SJSA1 (cell line): ENCODE measurements around the gene ISM1. TPM values are rescaled to one million over a fixed set of nuclear protein-coding genes. Genes with fewer than 3 reads are reported as not detected.
"Not testable (repeated sequence)": the region's sequence is repeated elsewhere in the genome, so short reads cannot be mapped to it uniquely, and the experiment has no call there.

Experiments
- DNase-seq, 2 experiments: peaks; one replicate each; pipeline ENCODE4 v3.0.0-alpha.2; 2015 to 2020; ENCODE audit warnings: low spot score in 2 of 2, low read depth in 1 of 2
- H3K27ac ChIP-seq: fragments of 250-450 bp; sonication (Bioruptor Pico); 2 replicates; pipeline ENCODE4 v1.5.1; 2020; ENCODE audit warnings: mild to moderate bottlenecking, moderate library complexity
- H3K27me3 ChIP-seq: fragments of 250-450 bp; sonication (Bioruptor Pico); replicated peaks from 2 replicates; pipeline ENCODE4 v1.5.1; 2020; ENCODE audit warnings: mild to moderate bottlenecking, moderate library complexity
- H3K36me3 ChIP-seq: fragments of 250-450 bp; sonication (Bioruptor Pico); 2 replicates; pipeline ENCODE4 v1.5.1; 2020; ENCODE audit warnings: mild to moderate bottlenecking
- H3K4me1 ChIP-seq: fragments of 250-450 bp; sonication (Bioruptor Pico); replicated peaks from 2 replicates; pipeline ENCODE4 v1.6.1; 2021; ENCODE audit warnings: mild to moderate bottlenecking
- H3K4me3 ChIP-seq: fragments of 250-450 bp; sonication (Bioruptor Pico); 2 replicates; pipeline ENCODE4 v1.5.1; 2020; ENCODE audit warnings: mild to moderate bottlenecking
- H3K9me3 ChIP-seq: fragments of 250-450 bp; sonication (Bioruptor Pico); replicated peaks from 2 replicates; pipeline ENCODE4 v1.5.1; 2020; ENCODE audit warnings: mild to moderate bottlenecking
- total RNA-seq: library from RNA; depleted of rRNA; stranded (reverse); fragments of >200 nt; shearing (Covaris generic); gene quantifications from 2 replicates; pipeline ENCODE4 v1.2.3, GENCODE V29; 2014

ISM1 gene
- total RNA-seq, 1 experiment from 2014 or later: not detected

DNA sequence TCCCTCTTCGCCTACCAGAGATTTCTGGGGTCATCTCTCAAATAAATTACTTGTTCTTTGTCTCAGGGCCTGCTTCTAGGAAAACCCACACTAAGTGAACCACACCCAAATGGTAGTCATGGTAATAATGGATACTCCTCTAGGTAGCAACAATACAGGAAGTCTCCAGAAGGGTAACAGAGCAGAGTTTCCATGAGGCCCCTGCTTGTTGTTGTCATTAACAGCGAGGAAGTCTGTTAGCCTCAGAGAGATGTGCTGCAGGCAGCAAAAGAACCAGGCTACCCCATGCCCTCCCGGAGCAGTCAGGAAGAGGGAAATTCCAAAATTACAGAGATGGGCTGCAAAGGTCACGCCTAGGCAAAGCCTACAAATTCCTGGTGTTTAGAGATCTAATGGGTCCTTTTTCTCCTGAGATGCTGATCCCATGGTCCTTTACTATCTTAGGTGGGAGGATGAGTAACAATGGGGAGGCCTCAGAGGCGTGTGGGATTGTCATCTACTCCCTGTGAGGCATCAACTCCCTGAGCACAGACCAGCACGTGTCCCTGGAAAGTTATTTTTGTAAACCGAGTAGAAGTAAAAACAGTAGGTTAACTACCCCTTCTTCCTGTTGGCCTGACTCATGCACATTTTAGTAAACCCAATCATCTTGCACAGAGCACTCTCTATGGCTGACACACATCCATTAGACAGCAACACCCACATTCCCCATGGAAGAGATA, 10.1 kb downstream of the ISM1 start:
- H3K4me3 ChIP-seq: no peak overlapping the region
- no peaks in the 10 kb centered on the region for H3K27me3 ChIP-seq
- H3K27ac ChIP-seq: no peak overlapping the region
- H3K36me3 ChIP-seq: no peaks in the 10 kb centered on the region
- DNase-seq: no peak
- H3K4me1 ChIP-seq: no peaks in the 10 kb centered on the region
- no peaks in the 10 kb centered on the region for H3K9me3 ChIP-seq

DNA sequence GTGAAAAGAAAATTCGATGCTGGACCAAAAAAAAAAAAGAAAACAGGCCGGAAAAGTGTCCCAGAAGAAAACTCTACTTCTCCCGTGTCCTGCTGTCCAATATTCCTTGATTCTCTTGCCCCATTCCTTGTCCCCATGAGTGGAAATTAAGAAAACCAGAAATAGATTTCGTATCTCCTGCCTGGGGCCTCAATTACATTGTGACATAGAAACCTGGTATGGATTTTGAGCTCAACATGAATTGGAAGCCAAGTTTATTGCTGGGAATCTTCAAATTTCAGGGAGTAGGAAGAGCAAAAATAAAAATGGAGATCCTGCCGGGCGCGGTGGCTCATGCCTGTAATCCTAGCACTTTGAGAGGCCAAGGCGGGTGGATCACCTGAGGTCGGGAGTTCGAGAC, 11.9 kb downstream of the ISM1 start:
- Histone ChIP-seq H3K27me3 (no peaks in the 10 kb centered on the region), H3K4me1 (no peaks in the 10 kb centered on the region), H3K36me3 (no peaks in the 10 kb centered on the region), H3K27ac (no peak overlapping the region), H3K4me3 (no peak overlapping the region), H3K9me3 (no peaks in the 10 kb centered on the region)
- DNase-seq: no peak

DNA sequence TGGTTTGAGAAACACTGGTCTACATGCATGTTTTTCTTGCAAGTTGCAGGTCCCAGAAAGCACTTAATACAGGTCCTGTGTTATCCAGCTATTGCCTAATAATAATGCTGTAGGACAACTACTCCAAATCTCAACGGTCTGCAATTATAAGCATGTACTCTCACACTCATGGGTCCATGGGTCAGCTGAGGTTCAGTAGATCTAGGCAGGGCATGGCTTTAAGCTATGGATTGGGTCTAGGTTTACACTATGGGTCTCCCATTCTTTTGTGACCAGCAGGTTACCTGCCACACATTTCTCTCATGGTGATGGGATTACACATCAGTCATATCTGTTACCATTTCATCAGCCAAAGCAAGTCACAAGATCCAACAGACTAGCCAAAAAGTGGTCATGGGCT, 13.9 kb downstream of the ISM1 start:
- H3K4me1 ChIP-seq: no peaks in the 10 kb centered on the region
- H3K36me3 ChIP-seq: no peaks in the 10 kb centered on the region
- no peak overlapping the region for H3K27ac ChIP-seq
- no peak for DNase-seq
- H3K9me3 ChIP-seq: no peaks in the 10 kb centered on the region
- no peak overlapping the region for H3K4me3 ChIP-seq
- no peaks in the 10 kb centered on the region for H3K27me3 ChIP-seq

DNA sequence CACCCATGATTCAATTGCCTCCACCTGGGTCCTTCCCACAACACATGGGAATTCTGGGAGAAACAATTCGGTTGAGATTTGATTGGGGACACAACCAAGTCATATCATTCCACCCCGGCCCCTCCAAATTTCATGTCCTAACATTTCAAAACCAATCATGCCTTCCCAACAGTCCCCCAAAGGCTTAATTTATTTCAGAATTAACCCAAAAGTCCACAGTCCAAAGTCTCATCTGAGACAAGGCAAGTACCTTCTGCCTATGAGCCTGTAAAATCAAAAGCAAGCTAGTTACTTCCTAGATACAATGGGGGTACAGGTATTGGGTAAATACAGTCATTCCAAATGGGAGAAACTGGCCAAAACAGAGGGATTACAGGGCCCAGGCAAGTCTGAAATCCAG, 15.3 kb downstream of the ISM1 start:
- not testable (repeated sequence) for H3K4me1 ChIP-seq, H3K9me3 ChIP-seq, DNase-seq, H3K36me3 ChIP-seq, H3K27ac ChIP-seq, H3K4me3 ChIP-seq, H3K27me3 ChIP-seq

DNA sequence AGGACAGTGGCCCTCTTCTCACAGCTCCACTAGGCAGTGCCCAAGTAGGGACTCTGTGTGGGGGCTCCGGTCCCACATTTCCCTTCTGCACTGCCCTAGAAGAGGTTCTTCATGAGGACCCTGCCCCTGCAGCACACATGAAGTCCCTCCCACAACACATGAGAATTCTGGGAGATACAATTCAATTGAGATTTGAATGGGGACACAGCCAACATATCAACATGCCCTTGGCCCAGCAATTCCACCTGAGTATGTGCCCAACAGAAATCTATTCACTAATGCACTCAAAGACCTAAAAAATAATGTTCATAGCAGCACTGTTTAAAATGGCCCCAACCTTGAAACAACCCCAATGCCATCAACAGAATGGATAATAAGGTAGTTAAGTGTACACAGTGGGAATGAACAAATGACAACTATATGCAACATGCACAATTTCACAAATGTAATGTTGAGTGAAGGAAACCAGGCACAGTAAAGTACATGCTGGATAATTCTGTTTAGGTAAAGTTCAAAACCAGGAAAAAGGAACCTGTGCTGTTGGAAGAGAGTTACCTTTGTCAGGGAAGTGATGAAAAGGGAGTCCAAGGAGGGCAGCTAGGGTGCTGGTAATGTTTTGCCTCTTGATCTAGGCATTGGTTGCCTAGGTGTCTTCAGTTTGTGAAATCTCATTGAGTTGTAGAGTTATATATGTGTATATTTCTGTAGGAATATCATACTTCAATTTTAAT, 16.1 kb downstream of the ISM1 start:
- DNase-seq: no peak
- H3K4me1 ChIP-seq: no peaks in the 10 kb centered on the region

DNA sequence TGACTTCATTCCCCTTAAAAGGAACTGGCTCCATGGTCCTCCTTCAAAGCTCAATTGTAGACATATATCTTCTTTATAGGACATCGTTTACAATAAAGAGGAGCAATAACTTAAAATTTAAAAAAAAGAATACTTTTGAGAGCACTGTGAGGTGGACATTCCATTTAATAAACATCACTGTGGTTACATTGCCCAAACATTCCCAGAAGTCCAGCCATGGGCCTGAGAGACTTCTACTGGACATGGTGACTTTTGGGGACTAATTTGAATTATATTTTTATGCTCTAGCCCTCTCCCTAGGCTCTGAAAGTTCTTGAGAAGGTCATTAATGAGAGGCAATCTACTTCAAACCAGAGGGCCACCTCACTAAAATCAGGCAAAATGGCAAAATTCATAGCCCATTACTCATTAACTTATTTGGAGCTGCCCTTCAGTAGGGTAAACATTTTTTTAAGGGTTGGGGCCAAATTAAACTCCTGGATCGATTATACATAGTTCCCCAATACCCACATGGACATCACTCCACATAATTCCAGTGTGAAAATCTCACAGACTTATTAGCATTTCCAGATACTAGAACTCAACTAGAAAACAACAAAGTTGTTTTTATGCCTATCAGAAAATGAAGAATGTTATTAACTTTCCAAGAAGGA, 17.1 kb downstream of the ISM1 start:
- Histone ChIP-seq H3K4me1 (no peaks in the 10 kb centered on the region), H3K9me3 (no peaks in the 10 kb centered on the region), H3K4me3 (no peak overlapping the region), H3K36me3 (no peaks in the 10 kb centered on the region), H3K27me3 (no peaks in the 10 kb centered on the region), H3K27ac (no peak overlapping the region)
- DNase-seq: no peak

More for the DNA sequence above, 16.1 kb downstream of the ISM1 start:
- Histone ChIP-seq H3K36me3 (no peaks in the 10 kb centered on the region), H3K4me3 (no peak overlapping the region), H3K27ac (no peak overlapping the region), H3K9me3 (no peaks in the 10 kb centered on the region), H3K27me3 (no peaks in the 10 kb centered on the region)

DNA sequence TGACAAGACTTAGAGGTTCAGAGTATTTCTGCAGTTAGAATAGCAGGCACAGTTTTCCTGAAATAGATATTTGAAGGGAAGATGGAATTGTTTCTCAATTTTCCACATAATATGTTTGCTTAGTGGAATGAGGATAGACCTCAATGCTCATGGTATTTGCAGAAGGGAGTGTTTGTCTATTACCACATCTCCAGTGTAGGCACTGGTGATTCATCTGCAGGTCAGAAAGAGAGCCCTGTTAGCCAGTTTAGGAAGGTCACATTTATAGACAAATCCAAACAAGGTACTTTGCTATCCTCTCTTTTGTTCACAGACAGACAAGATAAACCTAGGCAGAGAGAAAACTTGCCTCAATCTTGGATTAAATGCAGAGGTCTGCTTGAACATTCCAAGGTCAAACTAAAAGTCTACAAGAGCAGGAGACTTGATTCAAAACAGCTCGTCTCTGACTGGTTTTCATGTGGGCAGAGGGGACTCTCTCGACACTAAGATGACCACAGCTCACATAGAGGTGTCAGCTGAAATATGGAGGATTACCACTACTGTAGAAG, 22.8 kb downstream of the ISM1 start:
- no peaks in the 10 kb centered on the region for H3K4me1 ChIP-seq
- no peak overlapping the region for H3K4me3 ChIP-seq
- DNase-seq: no peak

DNA sequence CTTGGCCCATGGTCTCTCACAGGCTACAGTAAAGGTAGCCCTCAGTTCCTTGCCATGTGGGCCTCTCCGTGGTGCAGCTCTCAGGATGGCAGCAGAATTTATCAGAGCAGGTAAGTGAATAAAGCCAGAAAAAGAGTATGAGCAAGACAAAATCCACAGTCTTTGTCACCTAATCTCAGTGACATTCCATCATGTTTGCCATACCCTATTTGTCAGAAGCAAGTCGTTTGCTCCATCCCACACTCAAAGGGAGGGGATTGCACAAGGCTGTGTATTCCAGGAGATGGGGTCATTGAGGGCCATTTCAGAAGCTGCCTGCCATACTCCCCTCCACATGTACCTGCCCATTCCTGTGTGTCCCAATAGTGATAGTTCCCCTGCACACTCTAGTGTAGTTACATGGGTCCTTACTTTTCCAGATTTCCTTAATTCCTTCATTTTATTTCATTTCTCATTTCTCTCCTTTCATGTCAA, 24.2 kb downstream of the ISM1 start:
- no peaks in the 10 kb centered on the region for H3K27me3 ChIP-seq
- no peak overlapping the region for H3K4me3 ChIP-seq
- H3K9me3 ChIP-seq: no peaks in the 10 kb centered on the region
- no peaks in the 10 kb centered on the region for H3K36me3 ChIP-seq
- no peak for DNase-seq
- no peak overlapping the region for H3K27ac ChIP-seq
- no peaks in the 10 kb centered on the region for H3K4me1 ChIP-seq

More for the DNA sequence above, 22.8 kb downstream of the ISM1 start:
- Histone ChIP-seq H3K27ac (no peak overlapping the region), H3K36me3 (no peaks in the 10 kb centered on the region), H3K9me3 (no peaks in the 10 kb centered on the region), H3K27me3 (no peaks in the 10 kb centered on the region)

DNA sequence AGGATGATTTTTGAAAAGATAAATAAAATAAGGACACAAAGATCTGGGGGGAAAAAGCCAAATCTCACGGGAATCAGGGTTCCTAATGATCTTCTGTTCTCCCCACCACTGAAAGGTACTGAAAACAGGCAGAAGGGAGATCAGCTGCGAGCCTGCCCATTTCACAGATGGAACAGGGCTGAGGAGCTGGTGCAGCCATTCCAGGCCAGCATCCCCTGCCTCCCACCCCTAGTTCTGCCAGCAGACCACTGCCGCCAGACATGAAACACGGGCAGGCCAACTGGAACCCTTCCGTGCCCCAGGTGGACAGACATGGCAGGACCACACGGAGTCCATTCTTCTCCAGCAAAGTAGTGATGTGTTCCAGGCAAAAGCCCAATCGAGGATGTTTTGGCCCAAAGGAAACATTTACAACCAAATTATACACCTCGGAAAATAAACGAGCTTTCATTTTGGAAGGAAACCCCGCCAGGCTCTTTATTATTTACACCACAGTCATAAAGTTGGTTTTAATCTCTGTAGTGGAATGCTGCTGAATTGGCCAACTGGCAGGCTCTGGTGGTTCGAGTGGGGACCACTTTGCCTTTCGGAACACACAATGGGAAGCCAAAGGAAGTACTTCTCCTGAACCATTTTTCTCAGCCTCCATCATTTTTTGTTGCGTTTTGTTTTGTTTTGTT, 28.2 kb downstream of the ISM1 start:
- H3K36me3 ChIP-seq: no peaks in the 10 kb centered on the region
- H3K9me3 ChIP-seq: no peaks in the 10 kb centered on the region
- H3K27ac ChIP-seq: no peak overlapping the region
- H3K27me3 ChIP-seq: no peaks in the 10 kb centered on the region
- DNase-seq: no peak
- H3K4me3 ChIP-seq: no peak overlapping the region
- H3K4me1 ChIP-seq: no peaks in the 10 kb centered on the region

DNA sequence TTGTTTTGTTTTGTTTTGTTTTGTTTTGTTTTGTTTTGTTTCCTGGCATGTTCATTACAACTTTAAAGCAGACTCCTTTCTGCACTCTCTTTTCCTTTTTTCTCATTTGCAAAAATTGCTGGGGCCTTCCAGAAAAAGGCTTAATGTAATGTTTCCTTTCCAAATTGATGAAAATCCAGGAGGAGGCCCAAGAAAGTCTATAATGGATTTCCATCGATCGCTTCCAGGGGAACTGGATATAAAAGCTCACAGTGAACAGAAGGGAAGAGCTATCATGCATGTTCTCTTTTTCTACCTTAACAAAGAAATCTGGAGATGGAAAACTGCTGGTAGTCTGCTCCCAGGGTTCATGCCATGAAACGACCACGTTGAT, 28.7 kb downstream of the ISM1 start:
- no peak for DNase-seq
- Histone ChIP-seq H3K4me3 (no peak overlapping the region), H3K27ac (no peak overlapping the region), H3K9me3 (no peaks in the 10 kb centered on the region), H3K27me3 (no peaks in the 10 kb centered on the region), H3K4me1 (no peaks in the 10 kb centered on the region), H3K36me3 (no peaks in the 10 kb centered on the region)

DNA sequence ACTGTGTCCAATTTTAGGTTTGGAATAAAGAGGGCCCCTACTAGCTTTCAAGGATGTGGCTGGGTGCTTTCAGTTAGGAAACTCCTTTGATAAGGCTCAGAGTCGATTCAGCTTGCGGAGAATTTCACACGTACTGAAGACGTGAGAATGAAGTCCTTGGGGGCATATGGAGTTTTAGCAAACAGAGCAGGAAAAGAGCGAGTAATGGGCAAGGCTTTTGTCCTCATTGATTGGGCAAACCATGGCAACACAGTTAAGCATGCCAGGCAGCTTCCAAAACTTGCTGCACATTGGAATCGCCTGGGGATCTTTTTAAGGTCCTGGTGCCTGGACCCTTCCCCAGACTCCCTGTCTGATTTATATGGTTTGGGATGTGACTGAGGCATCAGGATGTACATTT, 29.2 kb downstream of the ISM1 start:
- no peak overlapping the region for H3K27ac ChIP-seq
- no peak overlapping the region for H3K4me3 ChIP-seq

DNA sequence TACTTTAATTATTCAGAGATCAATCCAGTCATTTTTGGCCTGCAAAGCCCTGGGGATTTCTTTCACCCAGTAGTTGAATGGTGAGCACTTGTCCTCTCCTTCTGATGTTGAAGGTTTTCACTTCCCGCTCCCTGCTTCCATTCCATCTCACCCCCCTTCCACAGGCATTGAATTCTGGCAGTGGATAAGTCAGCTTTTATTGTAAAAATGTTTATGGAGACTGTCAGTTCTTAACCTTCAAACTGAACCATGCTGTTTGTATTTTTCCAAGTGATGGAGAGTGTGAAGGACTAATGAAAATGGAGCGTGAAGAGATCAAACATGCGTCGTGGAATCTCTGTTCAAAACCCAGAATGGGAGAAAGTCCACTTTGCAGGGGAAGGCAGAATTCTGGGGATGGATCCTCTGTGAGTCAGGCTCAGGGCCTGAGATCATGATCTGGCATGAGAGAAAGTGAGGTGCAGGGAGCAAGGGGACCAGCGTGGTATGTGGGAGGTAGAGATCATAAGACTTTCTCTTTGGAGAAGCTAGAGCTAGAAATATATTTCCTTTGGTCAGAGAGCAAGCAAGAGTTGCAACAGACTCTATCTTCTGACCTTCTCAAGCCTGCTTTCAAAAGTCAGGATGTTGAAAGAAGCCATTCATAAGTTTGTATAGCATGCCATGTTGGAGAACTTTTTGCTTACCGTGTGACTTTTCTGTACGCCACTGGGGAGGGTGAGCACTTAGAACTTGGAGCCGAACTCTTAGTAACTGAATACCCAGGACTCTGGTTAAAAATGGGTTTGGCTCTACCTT, 30.2 kb downstream of the ISM1 start:
- Histone ChIP-seq H3K4me1 (no peaks in the 10 kb centered on the region), H3K9me3 (no peaks in the 10 kb centered on the region), H3K36me3 (no peaks in the 10 kb centered on the region), H3K27ac (no peak overlapping the region), H3K27me3 (no peaks in the 10 kb centered on the region), H3K4me3 (no peak overlapping the region)
- DNase-seq: no peak

More for the DNA sequence above, 29.2 kb downstream of the ISM1 start:
- no peak for DNase-seq
- Histone ChIP-seq H3K4me1 (no peaks in the 10 kb centered on the region), H3K36me3 (no peaks in the 10 kb centered on the region), H3K9me3 (no peaks in the 10 kb centered on the region), H3K27me3 (no peaks in the 10 kb centered on the region)

DNA sequence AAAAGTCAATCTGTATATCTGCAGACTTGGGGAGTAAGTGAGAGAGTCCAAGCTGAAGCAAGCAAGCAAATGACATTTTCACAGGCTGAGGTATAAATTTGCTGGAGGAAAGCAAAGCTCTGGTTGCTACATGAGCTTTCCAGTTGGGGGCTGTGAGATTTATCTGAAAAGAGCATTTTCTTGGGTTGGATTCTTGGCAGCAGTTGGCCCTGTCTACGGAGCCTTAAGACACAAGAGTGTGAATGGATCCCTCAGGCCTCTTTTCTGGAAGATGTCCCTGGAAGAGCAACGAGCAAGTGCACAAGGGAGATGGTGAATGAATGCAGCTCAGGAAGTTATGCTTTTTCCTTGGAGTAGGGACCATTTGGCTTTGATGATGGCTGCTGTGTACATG, 30.8 kb downstream of the ISM1 start:
- no peak overlapping the region for H3K27ac ChIP-seq
- no peaks in the 10 kb centered on the region for H3K9me3 ChIP-seq
- no peak overlapping the region for H3K4me3 ChIP-seq
- no peak for DNase-seq
- H3K27me3 ChIP-seq: no peaks in the 10 kb centered on the region
- no peaks in the 10 kb centered on the region for H3K36me3 ChIP-seq
- H3K4me1 ChIP-seq: no peaks in the 10 kb centered on the region
